ENCODE data around the gene TMEM184B. TPM values are rescaled to one million over a fixed set of nuclear protein-coding genes. Genes with fewer than 3 reads are reported as not detected.
A peak's percentile ranks its signal among the peaks of the same experiment; 100 is the strongest.

Gene TMEM184B
- total RNA-seq, 2 donors from 2014 or later, result 58.8 to 61.6 TPM

DNA sequence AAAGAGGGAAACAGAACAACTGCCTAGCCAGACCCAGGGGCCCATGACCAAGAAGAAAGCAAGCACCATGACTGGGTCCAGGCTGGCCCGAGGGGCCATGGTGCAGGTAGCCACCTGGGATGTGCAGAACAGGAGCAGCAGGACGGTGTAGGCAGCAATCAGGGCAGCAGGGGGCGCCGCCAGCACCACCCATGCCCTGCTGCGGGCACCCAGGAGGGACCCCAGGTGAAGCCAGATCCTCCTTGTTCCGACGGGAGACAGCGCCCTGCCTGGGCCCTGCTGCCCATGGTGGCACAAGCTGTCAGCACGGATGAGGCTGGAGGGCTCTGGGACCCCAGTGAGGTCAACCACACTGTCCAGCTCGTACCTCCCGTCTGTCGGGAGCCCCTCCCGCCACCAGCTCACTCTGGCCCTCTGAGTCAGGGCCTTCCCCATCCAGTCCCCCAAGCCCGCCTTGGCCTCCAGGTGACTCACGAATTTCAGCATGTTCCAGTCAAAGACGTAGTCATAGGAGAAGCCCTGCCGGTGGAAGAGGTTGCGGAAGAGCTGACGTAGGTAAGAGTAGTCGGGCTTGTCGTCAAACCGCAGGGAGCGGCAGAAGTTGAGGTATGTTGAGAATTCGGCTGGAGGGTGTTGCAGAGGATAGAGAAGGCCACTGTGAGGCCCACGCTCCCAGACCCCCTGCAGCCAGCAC is 25.6 kb upstream of the TMEM184B start:
- H3K36me3 ChIP-seq, result peaks cover 31% of the 10 kb centered on the region
- no peak overlapping the region for H3K4me3 ChIP-seq
- TF ChIP-seq, protein P1, sequence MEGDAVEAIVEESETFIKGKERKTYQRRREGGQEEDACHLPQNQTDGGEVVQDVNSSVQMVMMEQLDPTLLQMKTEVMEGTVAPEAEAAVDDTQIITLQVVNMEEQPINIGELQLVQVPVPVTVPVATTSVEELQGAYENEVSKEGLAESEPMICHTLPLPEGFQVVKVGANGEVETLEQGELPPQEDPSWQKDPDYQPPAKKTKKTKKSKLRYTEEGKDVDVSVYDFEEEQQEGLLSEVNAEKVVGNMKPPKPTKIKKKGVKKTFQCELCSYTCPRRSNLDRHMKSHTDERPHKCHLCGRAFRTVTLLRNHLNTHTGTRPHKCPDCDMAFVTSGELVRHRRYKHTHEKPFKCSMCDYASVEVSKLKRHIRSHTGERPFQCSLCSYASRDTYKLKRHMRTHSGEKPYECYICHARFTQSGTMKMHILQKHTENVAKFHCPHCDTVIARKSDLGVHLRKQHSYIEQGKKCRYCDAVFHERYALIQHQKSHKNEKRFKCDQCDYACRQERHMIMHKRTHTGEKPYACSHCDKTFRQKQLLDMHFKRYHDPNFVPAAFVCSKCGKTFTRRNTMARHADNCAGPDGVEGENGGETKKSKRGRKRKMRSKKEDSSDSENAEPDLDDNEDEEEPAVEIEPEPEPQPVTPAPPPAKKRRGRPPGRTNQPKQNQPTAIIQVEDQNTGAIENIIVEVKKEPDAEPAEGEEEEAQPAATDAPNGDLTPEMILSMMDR (IDR thresholded peaks at IDR 0.05), result peak; percentile 36
- no peak overlapping the region for H3K27ac ChIP-seq
- H3K9ac ChIP-seq (ENCODE audit: low read depth in 2 of 2, low read length in 2 of 2), result no peak overlapping the region
- DNase-seq, result no peak
- H3K27me3 ChIP-seq, result no peaks in the 10 kb centered on the region
- intact Hi-C loops (cut with DNase I), result no loop called here
- H3K9me3 ChIP-seq, result no peaks in the 10 kb centered on the region
- no peaks in the 10 kb centered on the region for H3K4me1 ChIP-seq

- TF ChIP-seq, protein P1 (IDR thresholded peaks at IDR 0.05), result no peak
- H3K4me3 ChIP-seq, result no peak overlapping the region
- H3K27ac ChIP-seq, result no peak overlapping the region
- no peaks in the 10 kb centered on the region for H3K27me3 ChIP-seq
- intact Hi-C loops (cut with DNase I), result no loop called here
- H3K9ac ChIP-seq (ENCODE audit: low read depth in 2 of 2, low read length in 2 of 2), result no peak overlapping the region
- H3K36me3 ChIP-seq, result peaks cover 22% of the 10 kb centered on the region
- no peak for DNase-seq
- no peaks in the 10 kb centered on the region for H3K4me1 ChIP-seq
- no peaks in the 10 kb centered on the region for H3K9me3 ChIP-seq
Measured at GRCh38 chr22:38296372-38296771, 23.6 kb upstream of the TMEM184B start.

- peaks cover 22% of the 10 kb centered on the region for H3K36me3 ChIP-seq
- TF ChIP-seq, protein P1 (IDR thresholded peaks at IDR 0.05), result no peak
- no peak for DNase-seq
- intact Hi-C loops (cut with DNase I), result no loop called here
- H3K9ac ChIP-seq (ENCODE audit: low read depth in 2 of 2, low read length in 2 of 2), result no peak overlapping the region
- no peaks in the 10 kb centered on the region for H3K27me3 ChIP-seq
- peaks cover 2% of the 10 kb centered on the region for H3K4me1 ChIP-seq
- H3K9me3 ChIP-seq, result no peaks in the 10 kb centered on the region
- H3K27ac ChIP-seq, result no peak overlapping the region
- H3K4me3 ChIP-seq, result no peak overlapping the region
Measured at GRCh38 chr22:38295863-38296262, 23.1 kb upstream of the TMEM184B start.

GRCh38 chr22:38295339-38295738 is 22.5 kb upstream of the TMEM184B start:
- intact Hi-C loops (cut with DNase I), result no loop called here
- no peak for DNase-seq
- no peaks in the 10 kb centered on the region for H3K27me3 ChIP-seq
- peaks cover 20% of the 10 kb centered on the region for H3K36me3 ChIP-seq
- no peak overlapping the region for H3K4me3 ChIP-seq
- peaks cover 3% of the 10 kb centered on the region for H3K4me1 ChIP-seq
- H3K9ac ChIP-seq (ENCODE audit: low read depth in 2 of 2, low read length in 2 of 2), result no peak overlapping the region
- no peak overlapping the region for H3K27ac ChIP-seq
- no peaks in the 10 kb centered on the region for H3K9me3 ChIP-seq
- TF ChIP-seq, protein P1 (IDR thresholded peaks at IDR 0.05), result no peak

GRCh38 chr22:38294193-38294592 is 21.4 kb upstream of the TMEM184B start:
- H3K36me3 ChIP-seq, result peaks cover 10% of the 10 kb centered on the region
- intact Hi-C loops (cut with DNase I), result no loop called here
- H3K9me3 ChIP-seq, result no peaks in the 10 kb centered on the region
- no peak overlapping the region for H3K4me3 ChIP-seq
- peaks cover 3% of the 10 kb centered on the region for H3K4me1 ChIP-seq
- TF ChIP-seq, protein P1 (IDR thresholded peaks at IDR 0.05), result no peak
- no peaks in the 10 kb centered on the region for H3K27me3 ChIP-seq
- no peak overlapping the region for H3K27ac ChIP-seq
- DNase-seq, result no peak
- no peak overlapping the region for H3K9ac ChIP-seq (ENCODE audit: low read depth in 2 of 2, low read length in 2 of 2)
